ENCODE measurements around the gene RFNG. TPM values are rescaled to one million over a fixed set of nuclear protein-coding genes. Genes with fewer than 3 reads are reported as not detected.

RFNG gene
- total and polyA plus RNA-seq, 2 of the 13 experiments (the other 11 are each of a cell fraction or from before 2014, with no cell fraction given): 61.4 to 64.0 TPM

DNA sequence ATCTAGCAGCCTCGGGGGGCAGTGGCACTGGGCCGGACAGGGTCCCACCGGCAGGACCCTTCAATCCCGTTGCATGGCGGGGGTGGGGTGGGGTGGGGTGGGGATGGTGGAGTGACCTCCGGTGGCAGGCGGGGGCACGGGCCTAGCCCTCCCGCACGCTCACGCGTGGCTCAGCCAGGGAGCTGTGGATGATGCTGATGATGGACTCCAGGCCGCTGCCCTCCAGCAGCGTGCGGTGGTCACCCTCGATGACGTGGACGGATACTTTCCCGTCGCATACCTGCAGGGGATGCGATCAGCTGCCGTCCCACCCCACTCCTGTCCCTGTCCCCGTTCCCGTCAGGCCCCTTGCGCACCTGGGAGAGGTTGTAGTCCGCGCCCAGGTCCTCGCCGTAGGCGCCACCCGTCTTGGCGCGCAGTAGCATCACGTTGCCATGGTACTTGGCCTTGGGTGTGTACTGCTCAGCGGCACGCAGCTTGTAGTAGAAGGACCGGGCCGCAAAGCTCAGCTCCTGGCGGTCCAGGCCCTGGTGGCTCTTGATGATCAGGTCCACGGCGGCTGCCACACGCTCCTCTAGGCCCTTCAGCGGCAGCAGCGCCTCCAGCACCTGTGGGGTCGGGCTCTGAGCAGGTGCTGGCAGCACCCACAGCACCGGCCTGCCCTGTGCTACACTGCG lies 27.5 kb upstream of the RFNG start (continued):
- peak; percentile 27 for TF ChIP-seq TAF15 (IDR thresholded peaks at IDR 0.05; ENCODE audit: low read depth, low read length, poor library complexity, severe bottlenecking)
- no peak for TF ChIP-seq FOXA3 (CRISPR knock-in tag; IDR thresholded peaks at IDR 0.05)
- TF ChIP-seq MXD4 (CRISPR knock-in tag; IDR thresholded peaks at IDR 0.05): no peak
- TF ChIP-seq ZFP91 (CRISPR knock-in tag; IDR thresholded peaks at IDR 0.05; ENCODE audit: borderline replicate concordance): peak; percentile 22; the same call in 1 of the 2 replicates
- no peak for TF ChIP-seq ERF (CRISPR knock-in tag; IDR thresholded peaks at IDR 0.05)
- no peak for TF ChIP-seq ZNF362 (CRISPR knock-in tag; IDR thresholded peaks at IDR 0.05; ENCODE audit: borderline replicate concordance)
- peak; percentile 54 for TF ChIP-seq ZBTB38 (CRISPR knock-in tag; IDR thresholded peaks at IDR 0.05)
- TF ChIP-seq NR0B2 (CRISPR knock-in tag; IDR thresholded peaks at IDR 0.05): no peak
- no peak for TF ChIP-seq ZNF317 (CRISPR knock-in tag; IDR thresholded peaks at IDR 0.05)
- no peak for TF ChIP-seq ZNF335 (CRISPR knock-in tag; IDR thresholded peaks at IDR 0.05)
- TF ChIP-seq HOXA3 (CRISPR knock-in tag; IDR thresholded peaks at IDR 0.05): peak; percentile 76
- peak; percentile 96 for TF ChIP-seq AGO2 (optimal IDR thresholded peaks at IDR 0.05; ENCODE audit: low read depth, low read length)
- TF ChIP-seq ZNF33A (CRISPR knock-in tag; IDR thresholded peaks at IDR 0.05; ENCODE audit: borderline replicate concordance): no peak
- no peak for TF ChIP-seq ZNF598 (CRISPR knock-in tag; IDR thresholded peaks at IDR 0.05; ENCODE audit: borderline replicate concordance)
- TF ChIP-seq ZNF431 (CRISPR knock-in tag; IDR thresholded peaks at IDR 0.05; ENCODE audit: borderline replicate concordance, low read depth): no peak
- no peak for TF ChIP-seq ZNF576 (CRISPR knock-in tag; IDR thresholded peaks at IDR 0.05)
- TF ChIP-seq NCOA5 (CRISPR knock-in tag; IDR thresholded peaks at IDR 0.05): 0 out of 2 replicates have a peak, but pooled peaks have one; percentile 52
- TF ChIP-seq ZNF589 (CRISPR knock-in tag; conservative IDR thresholded peaks at IDR 0.05): no peak
- TF ChIP-seq GLI4 (CRISPR knock-in tag; IDR thresholded peaks at IDR 0.05; ENCODE audit: borderline replicate concordance): no peak
- TF ChIP-seq ZFY (CRISPR knock-in tag; IDR thresholded peaks at IDR 0.05): peak; percentile 34; the same call in 1 of the 2 replicates
- no peak for TF ChIP-seq ZFP41 (CRISPR knock-in tag; IDR thresholded peaks at IDR 0.05; ENCODE audit: borderline replicate concordance)
- TF ChIP-seq ZHX1 (CRISPR knock-in tag; IDR thresholded peaks at IDR 0.05; ENCODE audit: low read depth): peak; percentile 75; the same call in 1 of the 2 replicates
- TF ChIP-seq FOXJ3 (CRISPR knock-in tag; IDR thresholded peaks at IDR 0.05; ENCODE audit: borderline replicate concordance): no peak
- no peak for TF ChIP-seq U2AF2 (IDR thresholded peaks at IDR 0.05; ENCODE audit: low read depth, low read length)
